ENCODE data around the gene ARHGAP32.

DNA sequence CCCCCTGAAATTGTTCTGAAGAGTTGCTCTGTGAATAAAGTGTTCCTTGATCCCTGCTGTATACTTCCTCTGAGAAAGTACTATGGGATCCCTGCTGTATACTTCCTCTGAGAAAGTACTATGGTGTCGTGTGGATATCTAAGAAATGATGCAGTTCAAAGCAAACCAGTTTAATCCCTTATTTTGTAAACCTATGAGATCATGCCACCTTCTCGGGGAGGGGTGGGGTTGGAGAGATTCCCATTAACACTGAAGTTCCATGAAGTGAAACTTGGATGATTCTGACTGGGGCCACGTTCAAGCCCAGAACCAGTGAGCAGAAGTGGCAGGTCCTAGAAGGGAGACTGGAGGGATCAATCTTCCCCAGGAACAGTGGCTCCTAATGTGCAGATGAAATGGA, 236.5 kb downstream of the ARHGAP32 start:
- TF ChIP-seq, protein P1, sequence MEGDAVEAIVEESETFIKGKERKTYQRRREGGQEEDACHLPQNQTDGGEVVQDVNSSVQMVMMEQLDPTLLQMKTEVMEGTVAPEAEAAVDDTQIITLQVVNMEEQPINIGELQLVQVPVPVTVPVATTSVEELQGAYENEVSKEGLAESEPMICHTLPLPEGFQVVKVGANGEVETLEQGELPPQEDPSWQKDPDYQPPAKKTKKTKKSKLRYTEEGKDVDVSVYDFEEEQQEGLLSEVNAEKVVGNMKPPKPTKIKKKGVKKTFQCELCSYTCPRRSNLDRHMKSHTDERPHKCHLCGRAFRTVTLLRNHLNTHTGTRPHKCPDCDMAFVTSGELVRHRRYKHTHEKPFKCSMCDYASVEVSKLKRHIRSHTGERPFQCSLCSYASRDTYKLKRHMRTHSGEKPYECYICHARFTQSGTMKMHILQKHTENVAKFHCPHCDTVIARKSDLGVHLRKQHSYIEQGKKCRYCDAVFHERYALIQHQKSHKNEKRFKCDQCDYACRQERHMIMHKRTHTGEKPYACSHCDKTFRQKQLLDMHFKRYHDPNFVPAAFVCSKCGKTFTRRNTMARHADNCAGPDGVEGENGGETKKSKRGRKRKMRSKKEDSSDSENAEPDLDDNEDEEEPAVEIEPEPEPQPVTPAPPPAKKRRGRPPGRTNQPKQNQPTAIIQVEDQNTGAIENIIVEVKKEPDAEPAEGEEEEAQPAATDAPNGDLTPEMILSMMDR (conservative IDR thresholded peaks at IDR 0.05; ENCODE audit: low read length): no peak
- TF ChIP-seq EZH2phosphoT487 (IDR thresholded peaks at IDR 0.05; ENCODE audit: borderline replicate concordance, low read depth, low read length): no peak
